Measurements from ENCODE around the gene SFN.
"Not testable (repeated sequence)": the region's sequence is repeated elsewhere in the genome, so short reads cannot be mapped to it uniquely, and the experiment has no call there.

Gene SFN

DNA sequence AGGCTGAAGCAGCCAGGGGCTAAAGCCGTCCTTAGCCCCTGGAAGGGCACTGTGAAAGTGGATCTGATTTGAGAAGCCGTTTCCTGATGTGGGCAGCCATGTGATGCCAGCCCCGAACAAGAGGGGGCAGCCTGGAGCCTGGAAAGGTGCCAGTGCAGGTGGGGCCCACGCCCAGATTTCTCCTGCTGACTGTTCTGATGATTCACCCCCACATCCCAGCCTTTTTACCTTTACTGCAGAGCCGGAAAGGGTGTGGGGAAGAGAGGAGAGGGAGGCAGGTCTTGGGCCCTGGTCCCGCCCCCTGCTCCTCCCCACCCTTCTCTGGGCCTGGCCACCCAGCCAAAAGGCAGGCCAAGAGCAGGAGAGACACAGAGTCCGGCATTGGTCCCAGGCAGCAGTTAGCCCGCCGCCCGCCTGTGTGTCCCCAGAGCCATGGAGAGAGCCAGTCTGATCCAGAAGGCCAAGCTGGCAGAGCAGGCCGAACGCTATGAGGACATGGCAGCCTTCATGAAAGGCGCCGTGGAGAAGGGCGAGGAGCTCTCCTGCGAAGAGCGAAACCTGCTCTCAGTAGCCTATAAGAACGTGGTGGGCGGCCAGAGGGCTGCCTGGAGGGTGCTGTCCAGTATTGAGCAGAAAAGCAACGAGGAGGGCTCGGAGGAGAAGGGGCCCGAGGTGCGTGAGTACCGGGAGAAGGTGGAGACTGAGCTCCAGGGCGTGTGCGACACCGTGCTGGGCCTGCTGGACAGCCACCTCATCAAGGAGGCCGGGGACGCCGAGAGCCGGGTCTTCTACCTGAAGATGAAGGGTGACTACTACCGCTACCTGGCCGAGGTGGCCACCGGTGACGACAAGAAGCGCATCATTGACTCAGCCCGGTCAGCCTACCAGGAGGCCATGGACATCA lies at the start of gene SFN:
Gene SFN (plus strand): TSS at position 369 of the 904 bp plus-strand sequence. CDS start 64 bp downstream, at position 433.
- peak; percentile 91 for DNase-seq

DNA sequence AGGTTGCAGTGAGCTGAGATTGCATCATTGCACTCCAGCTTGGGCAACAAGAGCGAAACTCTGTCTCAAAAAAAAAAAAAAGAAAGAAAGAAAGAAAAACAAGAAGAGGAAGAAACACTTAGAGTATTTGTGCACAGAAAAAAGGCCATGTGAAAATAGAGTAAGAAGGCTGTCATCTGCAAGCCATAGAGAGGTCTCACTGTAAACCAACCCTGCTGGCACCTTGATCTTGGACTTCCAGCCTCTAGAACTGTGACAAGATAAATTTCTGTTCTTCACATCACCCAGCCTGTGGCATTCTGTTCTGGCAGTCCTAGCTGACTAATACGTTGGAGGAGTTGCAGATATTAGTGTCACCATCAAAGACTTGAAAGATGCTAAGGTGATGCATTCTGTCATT lies 48.6 kb upstream of the SFN start:
- no peak for DNase-seq

DNA sequence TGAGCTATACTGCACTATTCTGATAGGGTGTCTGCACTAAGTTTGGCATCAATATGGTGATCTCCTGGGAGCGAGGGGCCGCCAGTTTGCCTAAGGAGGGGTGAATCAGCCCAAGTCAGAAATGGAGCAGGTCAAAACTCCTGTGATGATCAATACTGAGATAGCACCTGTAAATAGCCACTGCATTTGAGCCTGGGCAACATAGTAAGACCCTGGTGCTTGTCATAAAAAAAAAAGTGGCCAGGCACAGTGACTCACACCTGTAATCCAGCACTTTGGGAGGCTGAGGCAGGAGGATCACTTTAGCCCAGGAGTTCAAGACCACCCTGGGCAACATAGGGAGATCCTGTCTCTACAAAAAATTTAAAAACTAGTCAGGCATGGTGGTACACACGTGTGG lies 48.1 kb upstream of the SFN start:
- DNase-seq = no peak

DNA sequence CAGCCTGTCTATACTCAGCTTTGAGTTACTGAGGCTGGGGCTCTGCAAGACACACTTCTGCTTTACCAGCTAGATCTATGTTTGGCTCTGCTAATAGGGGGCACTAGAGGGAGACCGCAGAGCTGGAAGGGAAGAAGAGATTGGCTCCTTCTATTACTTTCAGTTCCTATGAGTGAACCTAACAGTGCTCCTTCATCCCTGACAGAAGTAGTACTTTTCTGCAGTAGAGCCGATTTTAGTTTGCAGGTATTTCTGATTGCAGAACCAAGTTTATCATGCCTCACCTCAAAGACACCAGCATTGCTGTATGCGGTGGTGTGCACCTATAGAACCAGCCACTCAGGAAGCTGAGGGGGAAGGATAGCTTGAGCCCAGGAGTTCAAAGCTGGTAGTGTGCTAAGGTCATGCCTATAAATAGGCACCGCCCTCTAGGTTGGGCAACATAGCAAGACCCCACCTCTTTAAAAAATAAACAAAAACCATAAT lies 42.1 kb upstream of the SFN start:
- no peak for DNase-seq

DNA sequence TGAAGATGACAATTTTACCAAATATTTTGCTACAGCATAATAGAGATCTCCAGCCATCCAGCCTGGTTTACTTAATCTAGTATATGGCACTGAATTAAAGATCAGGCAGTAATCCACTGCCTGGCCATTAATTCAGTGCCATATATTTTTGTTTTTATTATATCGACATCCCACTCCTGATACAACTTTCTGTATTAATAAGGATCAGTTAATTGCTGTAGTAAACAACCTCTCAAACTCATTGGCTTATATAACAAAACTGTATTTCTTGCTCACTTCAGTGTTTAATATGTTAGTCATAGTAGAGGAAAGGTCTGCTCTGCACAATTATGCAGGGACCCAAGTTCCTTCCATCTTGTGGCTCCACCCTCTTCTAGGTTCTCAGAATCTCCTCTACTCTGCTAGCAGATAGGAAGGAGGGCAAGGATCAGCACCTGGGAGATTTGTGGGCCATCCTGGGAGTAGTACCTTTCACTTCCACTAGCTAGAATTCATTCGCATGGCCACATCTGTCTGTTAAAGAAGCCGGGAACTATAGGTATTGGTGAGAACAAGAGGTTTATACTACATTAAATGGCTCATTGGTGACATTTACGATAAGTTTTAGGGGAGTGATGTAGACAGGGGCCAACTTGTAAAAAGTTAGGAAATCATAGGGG lies 40.1 kb upstream of the SFN start:
- no peak for DNase-seq

DNA sequence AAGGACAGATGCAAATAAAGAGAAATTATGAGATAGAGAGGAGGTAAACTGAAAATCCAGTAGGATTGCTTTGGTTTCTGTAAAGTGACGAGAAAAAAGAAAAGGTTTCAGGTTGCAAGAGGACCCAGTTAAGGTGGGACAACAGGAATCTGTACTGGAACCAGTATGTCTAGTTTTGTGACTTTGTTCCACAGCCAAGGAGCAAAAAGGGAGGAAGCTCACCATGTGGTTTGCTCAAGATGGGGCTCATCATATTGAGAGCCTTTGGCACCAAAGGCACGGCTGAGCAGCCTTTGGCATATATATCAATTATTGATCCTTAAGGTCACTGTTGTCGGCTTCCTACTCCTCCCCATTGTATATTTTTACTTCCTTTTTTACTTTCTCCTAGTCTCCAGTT lies 38.2 kb upstream of the SFN start:
- DNase-seq = no peak

DNA sequence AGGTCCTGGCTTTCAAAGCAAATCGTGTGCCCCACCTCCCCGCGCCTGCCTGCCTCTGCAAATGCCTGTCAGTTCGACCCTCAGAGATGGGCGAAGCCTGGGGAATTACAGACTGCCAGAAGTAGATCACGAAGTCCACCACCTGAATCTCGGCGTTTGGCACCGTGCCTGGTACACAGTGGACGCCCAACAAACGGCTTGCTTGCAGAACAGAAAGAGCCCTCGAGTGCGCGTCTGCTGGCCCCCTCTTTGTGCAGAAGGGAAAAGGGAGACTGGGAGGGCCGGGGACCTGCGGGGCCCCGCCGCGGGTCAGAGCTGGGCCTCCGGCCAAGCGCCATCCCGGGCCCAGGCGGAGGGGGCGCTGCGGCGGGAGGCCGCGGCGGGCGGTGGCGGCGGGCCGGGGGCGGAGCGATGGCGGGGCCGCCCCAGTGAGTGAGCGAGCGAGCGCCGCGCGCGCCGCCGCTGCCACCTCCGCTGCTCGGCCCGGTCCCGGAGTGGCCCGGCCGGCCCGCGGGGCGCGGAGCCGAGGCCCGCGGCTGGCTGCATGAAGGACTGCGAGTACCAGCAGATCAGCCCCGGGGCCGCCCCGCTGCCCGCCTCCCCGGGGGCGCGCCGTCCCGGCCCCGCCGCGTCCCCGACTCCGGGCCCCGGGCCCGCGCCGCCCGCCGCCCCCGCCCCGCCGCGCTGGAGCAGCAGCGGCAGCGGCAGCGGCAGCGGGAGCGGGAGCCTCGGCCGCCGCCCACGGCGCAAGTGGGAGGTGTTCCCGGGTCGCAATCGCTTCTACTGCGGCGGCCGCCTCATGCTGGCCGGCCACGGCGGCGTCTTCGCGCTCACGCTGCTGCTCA lies 36.5 kb upstream of the SFN start, which contains the start of gene ZDHHC18:
Gene ZDHHC18 (plus strand): TSS at position 428 of the 845 bp plus-strand sequence. CDS start 117 bp downstream, at position 545.
- DNase-seq = no peak

DNA sequence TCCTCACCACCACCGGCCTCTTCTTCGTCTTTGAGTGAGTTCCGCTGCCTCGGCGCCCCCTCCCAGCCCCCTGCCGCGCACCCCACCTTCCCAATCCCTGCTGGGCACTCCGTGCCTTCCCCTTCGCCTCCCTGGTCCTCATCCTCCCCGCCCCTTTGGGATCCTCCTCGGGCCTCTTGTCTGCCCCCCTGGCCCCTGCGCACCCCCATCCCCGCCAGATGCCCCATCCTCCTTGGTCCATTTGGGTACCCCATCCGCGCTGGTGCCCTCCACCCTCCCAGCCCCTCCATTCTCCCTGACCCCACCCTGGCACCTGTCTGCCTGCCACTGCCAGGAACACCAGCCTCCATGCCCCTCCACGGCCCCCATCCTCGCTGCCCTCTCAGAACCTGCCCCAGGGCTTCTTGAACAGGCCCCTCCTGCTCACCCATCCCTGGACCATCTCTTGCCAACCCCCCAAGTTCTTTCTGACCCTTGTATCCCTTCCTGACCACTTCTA lies 35.8 kb upstream of the SFN start:
- DNase-seq = no peak

DNA sequence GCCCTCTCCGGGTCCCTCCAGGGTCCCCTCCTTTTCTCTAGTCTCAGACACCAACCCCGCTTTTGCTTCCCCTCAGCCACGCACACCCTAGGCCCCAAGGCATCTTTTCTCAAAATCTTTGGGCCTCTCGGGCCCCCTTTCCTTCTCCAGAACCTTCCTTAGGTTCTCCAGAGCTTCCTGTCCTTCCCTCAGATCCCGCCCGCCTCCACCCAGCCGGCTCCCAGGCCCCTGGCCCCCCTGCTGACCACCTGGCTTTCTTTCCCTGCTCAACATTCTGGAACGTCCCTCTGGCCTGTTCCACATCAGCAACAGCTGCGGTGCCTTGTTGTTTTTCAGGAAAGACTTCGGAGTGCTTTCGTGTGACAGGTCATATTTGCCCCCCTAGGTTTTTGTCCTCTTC lies 35.3 kb upstream of the SFN start:
- DNase-seq = no peak

DNA sequence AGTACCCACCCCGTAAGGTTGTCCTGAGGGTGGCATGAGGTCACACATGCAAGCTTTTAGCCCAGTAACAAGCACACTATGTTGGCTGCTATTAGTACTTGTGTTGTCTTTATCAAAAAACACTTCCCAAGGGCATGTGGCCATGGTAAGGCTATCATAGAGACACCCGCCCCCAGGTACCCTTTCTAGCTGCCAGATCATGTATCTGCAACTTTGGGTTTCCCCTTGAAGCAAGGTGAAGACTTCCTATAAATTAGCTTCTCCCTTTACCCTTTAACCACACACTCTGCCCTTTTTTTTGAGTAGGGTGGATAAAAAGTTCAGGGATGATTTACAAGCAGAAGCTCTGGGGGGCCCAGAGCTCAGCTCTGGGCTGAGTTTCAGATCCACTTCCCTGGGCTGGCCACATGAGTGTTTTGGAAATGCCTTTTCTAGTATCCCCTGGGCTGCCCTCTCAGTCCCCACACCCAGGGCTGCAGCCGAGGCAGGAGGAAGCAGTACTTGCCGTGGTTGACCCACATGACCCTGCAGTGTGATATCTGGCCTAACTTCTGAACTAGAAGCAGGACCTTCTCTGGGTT lies 34.4 kb upstream of the SFN start:
- no peak for DNase-seq

DNA sequence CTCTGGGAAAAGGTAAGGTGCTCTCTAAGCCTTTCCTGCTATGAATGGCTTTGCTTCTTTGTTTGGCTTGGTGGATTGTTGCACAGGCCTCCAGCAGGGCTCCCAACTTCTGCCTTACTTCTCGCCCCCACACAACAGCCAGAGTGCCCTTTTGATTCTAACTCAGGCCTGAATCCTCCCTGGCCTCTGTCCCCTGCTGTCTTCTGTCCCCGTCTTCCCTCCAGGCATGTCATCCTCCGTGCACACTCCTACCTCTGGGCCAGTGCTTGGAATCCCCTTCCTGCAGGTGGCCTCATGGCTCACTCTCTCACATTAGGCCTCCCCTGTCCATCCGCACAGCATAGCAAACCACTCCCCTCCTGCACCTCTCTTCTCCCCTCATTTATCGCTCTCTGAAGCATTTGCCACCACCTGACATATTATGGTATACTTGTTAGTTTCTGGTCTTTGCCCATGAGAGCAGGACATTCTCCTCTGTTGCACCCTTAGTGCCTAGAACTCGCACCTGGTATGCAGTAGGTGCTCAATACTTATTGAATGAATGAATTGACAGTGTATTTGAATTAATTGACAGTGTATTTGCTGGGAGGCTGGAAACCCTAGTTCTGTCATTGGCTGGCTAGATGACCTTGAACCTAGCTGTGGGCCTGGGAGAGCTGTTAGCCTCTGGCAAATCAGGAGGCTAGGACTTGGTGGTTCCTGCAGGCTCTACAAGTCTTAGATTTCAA lies 33.6 kb upstream of the SFN start:
- DNase-seq = no peak

DNA sequence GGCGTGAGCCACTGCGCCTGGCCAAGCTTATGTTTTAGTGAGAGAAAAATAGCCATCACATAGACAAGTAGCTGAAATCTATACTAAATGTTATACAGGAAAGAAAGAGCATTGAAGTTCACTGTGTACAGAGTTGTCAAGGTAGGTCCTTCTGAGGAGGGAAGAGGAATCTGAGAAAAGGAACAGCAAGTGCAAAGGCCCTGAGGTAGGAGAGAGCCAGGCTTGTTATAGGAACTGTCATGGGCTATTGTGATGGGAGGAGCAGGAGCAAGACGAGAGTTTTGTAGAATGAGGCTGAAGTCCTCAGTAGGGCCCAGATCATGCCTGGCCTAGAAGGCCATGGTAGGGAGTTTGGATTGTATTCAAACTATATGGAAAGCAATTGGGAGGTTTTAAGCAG lies 31.9 kb upstream of the SFN start:
- no peak for DNase-seq

DNA sequence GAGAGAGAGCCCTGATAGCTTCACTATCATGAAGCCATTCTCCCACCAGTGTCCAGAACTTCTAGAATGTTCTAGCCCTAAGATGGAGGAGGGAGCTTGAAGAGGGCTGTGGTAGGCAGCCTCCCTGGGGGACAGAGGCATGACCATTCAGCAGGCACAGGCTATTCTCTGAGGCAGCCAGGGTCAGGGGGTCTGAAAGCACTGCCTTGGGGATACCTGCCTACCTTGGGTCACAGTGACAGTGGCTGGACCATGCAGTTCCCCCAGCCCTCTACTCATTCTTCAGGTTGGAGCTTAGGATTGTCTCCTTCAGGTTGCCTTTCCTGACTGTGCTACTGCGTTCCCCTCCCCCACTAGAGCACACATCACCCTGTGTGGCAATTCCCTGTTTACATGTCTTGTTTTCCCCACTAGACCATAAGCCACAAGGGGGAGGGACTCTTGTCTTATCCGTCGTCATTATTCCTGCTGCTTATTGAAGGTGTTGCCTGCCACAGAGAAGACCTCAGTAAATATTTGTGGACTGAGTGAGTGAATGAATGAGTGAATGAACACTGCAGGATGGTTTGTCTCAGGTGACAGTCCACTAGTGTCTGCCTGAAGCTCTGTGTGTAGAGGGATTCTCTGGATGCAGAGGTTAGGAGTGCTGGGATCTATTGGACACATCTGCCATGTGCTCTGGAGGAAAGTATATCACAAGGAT lies 31.3 kb upstream of the SFN start:
- no peak for DNase-seq

DNA sequence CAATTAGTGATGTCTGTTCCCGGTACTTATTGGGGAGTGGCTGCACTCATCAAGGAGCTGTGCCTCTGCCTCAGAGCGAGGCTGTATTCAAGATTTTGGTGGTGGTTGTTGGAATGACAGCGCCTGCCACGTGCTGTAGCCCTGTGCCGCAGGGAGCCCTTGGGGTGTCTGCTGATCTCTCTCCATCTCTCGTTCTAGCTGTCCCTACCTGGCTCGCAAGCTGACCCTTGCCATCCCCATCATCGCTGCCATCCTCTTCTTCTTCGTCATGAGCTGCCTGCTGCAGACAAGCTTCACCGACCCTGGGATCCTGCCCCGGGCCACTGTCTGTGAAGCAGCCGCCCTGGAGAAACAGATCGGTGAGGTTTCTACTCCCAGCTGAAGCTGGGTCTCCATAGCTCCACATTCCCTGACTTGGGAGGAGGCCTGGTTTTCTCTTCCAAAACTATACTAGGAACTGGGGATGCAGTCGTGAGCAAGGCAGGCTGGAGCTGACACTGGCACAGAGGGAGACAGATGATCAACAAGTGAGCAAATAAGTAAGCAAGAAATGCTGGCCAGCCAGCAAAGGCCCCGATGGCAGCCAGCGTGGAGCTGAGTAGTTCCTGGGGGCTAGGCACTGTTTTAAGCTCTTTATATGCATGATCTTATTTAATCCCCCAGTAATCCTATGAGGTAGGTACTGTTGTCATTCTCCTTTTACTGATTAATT lies 30.5 kb upstream of the SFN start:
- DNase-seq = no peak

DNA sequence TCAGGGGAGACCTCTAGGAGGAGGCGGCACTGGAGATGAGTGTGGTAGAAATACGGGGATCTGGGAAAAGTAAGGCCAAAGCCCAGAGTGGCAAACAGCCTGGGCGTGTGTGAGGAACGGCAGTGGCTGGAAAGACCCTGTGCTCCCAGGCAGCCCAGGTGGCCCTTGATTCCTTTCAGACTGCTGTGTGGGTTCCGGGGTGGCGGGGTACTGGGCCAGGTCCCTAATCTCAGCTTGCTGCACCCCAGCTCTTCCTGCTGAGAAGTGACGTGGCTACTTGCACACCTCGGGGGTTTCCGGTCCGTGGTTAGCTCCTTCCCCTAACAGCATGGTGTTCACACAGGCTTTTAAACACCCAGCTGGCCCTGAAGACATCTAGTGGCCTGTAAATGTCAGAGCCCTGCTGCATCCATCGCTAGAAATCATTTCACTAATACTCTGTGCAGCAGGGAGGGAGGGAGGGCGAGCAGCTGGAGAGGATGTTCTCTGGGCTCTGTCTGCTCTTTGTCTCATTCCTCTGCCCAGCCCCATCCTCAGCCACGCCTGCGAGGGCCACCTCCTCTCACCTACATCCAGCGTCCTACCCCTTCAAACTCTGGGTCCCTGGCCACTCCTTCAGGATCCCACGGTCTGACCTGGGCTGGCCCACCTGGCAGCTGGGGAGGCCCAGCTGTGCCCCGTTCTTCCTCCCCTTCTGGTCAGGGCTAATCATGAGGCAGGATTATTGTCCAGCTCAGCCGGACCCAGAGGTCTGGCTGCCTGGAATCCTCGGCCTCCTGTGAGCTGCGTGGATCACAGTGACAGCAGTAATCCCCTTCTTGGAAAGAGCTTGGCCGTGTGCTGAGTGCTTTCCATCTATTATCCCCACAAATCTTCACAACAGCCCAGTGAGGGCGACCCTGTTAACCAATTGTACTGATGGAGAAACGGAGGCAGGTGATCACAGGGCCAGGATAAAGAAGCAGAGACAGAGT lies 29.2 kb upstream of the SFN start:
- no peak for DNase-seq

DNA sequence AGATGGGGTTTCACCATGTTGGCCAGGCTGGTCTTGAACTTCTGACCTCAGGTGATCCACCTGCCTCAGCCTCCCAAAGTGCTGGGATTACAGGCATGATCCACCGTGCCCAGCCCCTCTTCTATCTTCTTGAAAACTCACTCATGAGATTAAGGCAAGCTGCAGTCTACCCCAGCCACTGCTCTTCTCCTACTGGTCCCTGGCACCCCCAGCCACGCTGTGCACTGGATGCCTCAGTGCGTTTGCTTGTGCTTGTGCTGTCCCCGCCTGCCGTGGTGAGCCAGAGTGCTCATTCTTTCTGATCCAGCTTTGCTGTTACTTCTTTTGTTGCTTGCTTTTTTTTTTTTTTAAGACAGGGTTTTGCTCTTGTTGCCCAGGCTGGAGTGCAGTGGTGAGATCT lies 25.3 kb upstream of the SFN start:
- DNase-seq = not testable (repeated sequence)

DNA sequence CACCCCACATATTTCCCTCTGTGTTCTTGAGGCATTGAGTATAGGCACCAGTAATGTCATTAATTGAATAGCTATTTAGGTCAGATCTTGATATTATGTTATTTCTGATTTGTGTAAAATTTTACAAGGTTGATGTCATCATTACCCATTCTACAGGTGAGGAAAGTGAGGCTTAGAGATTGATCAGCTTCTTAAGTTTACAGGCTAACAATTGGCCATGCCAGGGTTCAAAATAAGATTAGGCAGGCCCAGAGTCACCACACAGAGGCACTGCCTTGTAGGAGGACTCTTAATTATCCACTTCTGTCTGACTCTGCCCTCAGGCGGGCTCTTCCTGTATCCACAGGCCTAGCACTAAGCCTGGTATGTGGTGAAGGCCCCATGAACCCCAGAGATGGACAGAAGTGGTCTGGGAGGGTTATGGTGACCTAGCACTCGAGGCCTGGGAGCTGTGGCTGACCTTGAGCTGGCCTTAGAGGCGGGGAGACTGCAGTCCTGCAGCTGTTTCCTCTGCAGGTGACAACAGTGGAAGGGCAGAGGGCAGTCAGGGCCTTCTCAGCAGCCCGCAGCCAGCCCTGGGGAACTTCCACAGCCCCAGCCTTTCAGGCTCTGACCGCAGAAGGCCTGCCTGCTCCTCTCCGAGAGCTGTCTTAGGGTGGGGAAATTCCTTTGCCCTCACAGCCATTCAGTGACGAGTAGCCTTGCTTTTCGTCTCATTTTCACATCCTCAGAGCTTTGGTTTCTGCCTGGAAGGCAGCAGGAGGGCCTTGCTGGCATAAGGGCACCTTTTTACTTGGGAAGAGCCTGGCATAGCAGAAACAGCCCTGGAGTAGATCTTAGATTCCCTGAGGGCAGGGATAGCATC lies 24.2 kb upstream of the SFN start:
- no peak for DNase-seq

DNA sequence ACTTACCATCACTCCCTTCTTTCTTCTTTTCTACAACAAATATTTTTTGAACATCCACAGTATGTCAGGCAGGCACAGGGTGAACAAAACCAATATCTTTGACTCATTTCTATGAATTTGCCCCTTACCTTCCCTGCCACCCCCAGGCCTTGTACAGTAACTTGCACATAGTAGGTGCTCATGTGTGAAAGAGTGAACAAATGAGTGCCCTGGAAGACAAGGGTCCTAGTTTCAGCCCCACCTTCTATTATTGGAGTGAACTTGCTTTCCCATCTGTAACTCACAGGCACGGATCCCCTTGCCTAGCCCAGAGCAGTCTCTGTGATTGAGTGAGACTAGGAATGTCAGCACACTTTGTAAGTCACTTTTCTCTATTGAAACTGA lies 23.6 kb upstream of the SFN start:
- DNase-seq = no peak
